Upper lobe of left lung (tissue), 4 donors: Measurements from ENCODE around the gene PYGL.

Experiments
- CTCF ChIP-seq, 6 experiments: fragments of 450-650 bp in 4 of 6; fragments of 200-600 bp in 2 of 6; sonication (generic) in 2 of 6; IDR thresholded peaks; one replicate each; pipeline ENCODE4 v1.5.1; 2016 to 2019; ENCODE audit warnings: antibody characterized with exemption in 6 of 6
- EP300 ChIP-seq, 4 donors: sonication (generic); formaldehyde crosslinking; IDR thresholded peaks; one replicate each; pipeline ENCODE4 v1.5.1; 2017; ENCODE audit warnings: antibody characterized with exemption in 4 of 4, control low read depth in 2 of 4

DNA sequence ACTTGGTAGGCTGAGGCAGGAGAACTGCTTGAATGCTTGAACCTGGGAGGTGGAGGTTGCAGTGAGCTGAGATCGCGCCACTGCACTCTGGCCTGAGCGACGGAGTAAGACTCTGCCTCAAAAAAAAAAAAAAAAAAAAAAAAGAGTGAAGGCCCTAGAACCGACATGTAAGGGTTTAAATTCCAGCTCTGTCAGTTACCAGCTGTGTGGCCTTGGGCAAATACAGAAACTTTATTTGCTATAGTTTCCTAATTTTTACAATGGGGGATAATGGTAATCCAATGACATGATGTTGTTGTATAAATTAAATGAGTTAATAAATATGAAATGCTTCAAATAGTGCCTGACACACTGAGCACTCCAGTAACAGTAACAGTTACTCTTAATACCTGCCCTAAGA, 19.6 kb upstream of the PYGL start:
- TF ChIP-seq CTCF (IDR thresholded peaks at IDR 0.05) (no peak), EP300 (IDR thresholded peaks at IDR 0.05) (no peak)
